ENCODE measurements around the gene SZT2. TPM values are rescaled to one million over a fixed set of nuclear protein-coding genes. Genes with fewer than 3 reads are reported as not detected.

SZT2 gene
- polyA plus RNA-seq, 1 experiment: 9.4 TPM

DNA sequence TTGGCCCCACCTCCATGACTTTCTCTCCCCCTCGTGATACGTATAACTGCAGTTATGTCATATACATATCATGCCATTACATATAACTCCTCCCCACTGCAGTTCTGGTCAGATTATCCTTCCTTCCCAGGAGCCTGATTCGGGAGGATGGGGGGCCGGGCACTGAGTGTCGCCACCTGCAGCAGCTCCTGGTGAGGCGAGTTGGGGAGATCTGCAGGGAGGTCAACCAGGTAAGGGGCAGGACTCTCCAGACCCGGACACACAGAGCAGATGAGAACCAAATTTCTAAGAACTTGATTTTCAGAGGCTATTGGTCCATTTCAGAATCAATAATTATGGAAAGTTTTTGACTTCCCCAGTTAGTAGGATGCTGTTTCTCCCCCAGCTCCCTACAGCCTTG is 44.6 kb downstream of the SZT2 start:
- H3K27ac ChIP-seq (ENCODE audit: low read depth, low read length): no peak overlapping the region
- ChIA-PET CTCF (no interaction called here), POLR2A (no interaction called here)
- TF ChIP-seq, protein P1, sequence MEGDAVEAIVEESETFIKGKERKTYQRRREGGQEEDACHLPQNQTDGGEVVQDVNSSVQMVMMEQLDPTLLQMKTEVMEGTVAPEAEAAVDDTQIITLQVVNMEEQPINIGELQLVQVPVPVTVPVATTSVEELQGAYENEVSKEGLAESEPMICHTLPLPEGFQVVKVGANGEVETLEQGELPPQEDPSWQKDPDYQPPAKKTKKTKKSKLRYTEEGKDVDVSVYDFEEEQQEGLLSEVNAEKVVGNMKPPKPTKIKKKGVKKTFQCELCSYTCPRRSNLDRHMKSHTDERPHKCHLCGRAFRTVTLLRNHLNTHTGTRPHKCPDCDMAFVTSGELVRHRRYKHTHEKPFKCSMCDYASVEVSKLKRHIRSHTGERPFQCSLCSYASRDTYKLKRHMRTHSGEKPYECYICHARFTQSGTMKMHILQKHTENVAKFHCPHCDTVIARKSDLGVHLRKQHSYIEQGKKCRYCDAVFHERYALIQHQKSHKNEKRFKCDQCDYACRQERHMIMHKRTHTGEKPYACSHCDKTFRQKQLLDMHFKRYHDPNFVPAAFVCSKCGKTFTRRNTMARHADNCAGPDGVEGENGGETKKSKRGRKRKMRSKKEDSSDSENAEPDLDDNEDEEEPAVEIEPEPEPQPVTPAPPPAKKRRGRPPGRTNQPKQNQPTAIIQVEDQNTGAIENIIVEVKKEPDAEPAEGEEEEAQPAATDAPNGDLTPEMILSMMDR (IDR thresholded peaks at IDR 0.05; ENCODE audit: low read depth, low read length): no peak
- H3K9me3 ChIP-seq (ENCODE audit: control insufficient read depth, insufficient read depth, low read length): no peaks in the 10 kb centered on the region
- no peak for DNase-seq (ENCODE audit: low read depth, low spot score)
- H3K4me3 ChIP-seq (ENCODE audit: low read depth, low read length): no peak overlapping the region
- H3K27me3 ChIP-seq (ENCODE audit: control insufficient read depth, insufficient read depth, low read length): no peaks in the 10 kb centered on the region

GRCh38 chr1:43435146-43436145 is 45.7 kb downstream of the SZT2 start:
- POLR2A ChIA-PET: no interaction called here
- DNase-seq (ENCODE audit: low read depth, low spot score): peak; percentile 20
- Histone ChIP-seq H3K4me3 (ENCODE audit: low read depth, low read length) (no peak overlapping the region), H3K27ac (ENCODE audit: low read depth, low read length) (no peak overlapping the region), H3K9me3 (ENCODE audit: control insufficient read depth, insufficient read depth, low read length) (no peaks in the 10 kb centered on the region), H3K27me3 (ENCODE audit: control insufficient read depth, insufficient read depth, low read length) (no peaks in the 10 kb centered on the region)
- CTCF ChIA-PET: interaction anchor here (0.7 to 1.6 kb wide), 3 partner anchors 197 to 208 kb away, joined by 3 to 4 read pairs (median 3); no protein-coding TSS in a partner anchor
- TF ChIP-seq, protein P1 (IDR thresholded peaks at IDR 0.05; ENCODE audit: low read depth, low read length): no peak

DNA sequence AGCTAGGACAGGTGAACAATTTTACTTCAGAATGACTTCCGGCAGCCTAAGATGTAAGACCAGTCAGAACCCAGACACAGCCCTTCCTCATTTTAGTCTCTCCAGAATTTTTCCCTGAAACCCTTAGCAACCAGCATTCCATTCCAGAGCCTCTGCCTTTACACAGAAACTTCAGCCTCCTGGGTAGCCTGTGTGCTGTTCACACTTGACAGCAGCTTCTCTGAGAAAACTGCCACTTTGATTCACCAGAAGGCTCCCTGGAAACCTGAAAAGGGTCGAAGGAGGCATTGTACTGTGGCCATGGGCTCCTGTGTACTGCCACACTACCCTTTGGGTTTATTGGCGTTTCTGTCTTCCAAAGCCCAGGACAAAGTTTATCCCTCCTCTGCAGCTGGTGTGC is 46.7 kb downstream of the SZT2 start:
- H3K27ac ChIP-seq (ENCODE audit: low read depth, low read length): no peak overlapping the region
- ChIA-PET POLR2A (no interaction called here), CTCF (interaction anchor here (0.7 to 1.6 kb wide), 3 partner anchors 22 to 209 kb away, joined by 3 to 4 read pairs (median 3); no protein-coding TSS in a partner anchor)
- TF ChIP-seq, protein P1 (IDR thresholded peaks at IDR 0.05; ENCODE audit: low read depth, low read length): no peak
- no peaks in the 10 kb centered on the region for H3K27me3 ChIP-seq (ENCODE audit: control insufficient read depth, insufficient read depth, low read length)
- H3K4me3 ChIP-seq (ENCODE audit: low read depth, low read length): no peak overlapping the region
- no peaks in the 10 kb centered on the region for H3K9me3 ChIP-seq (ENCODE audit: control insufficient read depth, insufficient read depth, low read length)
- DNase-seq (ENCODE audit: low read depth, low spot score): no peak

- H3K27me3 ChIP-seq (ENCODE audit: control insufficient read depth, insufficient read depth, low read length): no peaks in the 10 kb centered on the region
- H3K27ac ChIP-seq (ENCODE audit: low read depth, low read length): no peak overlapping the region
- TF ChIP-seq, protein P1 (IDR thresholded peaks at IDR 0.05; ENCODE audit: low read depth, low read length): no peak
- no peak overlapping the region for H3K4me3 ChIP-seq (ENCODE audit: low read depth, low read length)
- DNase-seq (ENCODE audit: low read depth, low spot score): no peak
- ChIA-PET CTCF (interaction anchor here (0.7 to 1.3 kb wide), 2 partner anchors 23 to 211 kb away, joined by 3 to 6 read pairs; no protein-coding TSS in a partner anchor), POLR2A (no interaction called here)
- H3K9me3 ChIP-seq (ENCODE audit: control insufficient read depth, insufficient read depth, low read length): no peaks in the 10 kb centered on the region
These were observed 47.6 kb downstream of the SZT2 start for GRCh38 chr1:43437031-43437973.

Measured in AG04450 (cell line).